ENCODE measurements around the gene KIR3DL1.
"Not testable (repeated sequence)": the region's sequence is repeated elsewhere in the genome, so short reads cannot be mapped to it uniquely, and the experiment has no call there.

KIR3DL1 gene

GRCh38 chr19:54816251-54816650 lies at the start of gene KIR3DL1:
TSS of gene KIR3DL1 (plus strand) at chr19:54816468.
- not testable (repeated sequence) for DNase-seq (ENCODE audit: low read depth); H3K4me3 ChIP-seq (ENCODE audit: low read depth, low read length)

GRCh38 chr19:54769646-54770045 lies 46.6 kb upstream of the KIR3DL1 start, which contains the start of gene KIR2DL1:
TSS of gene KIR2DL1 (plus strand) at chr19:54769793. CDS start at chr19:54769851, 58 bp downstream.
- DNase-seq (ENCODE audit: low read depth); H3K4me3 ChIP-seq (ENCODE audit: low read depth, low read length): not testable (repeated sequence)

- H3K4me3 ChIP-seq (ENCODE audit: low read depth, low read length); DNase-seq (ENCODE audit: low read depth): not testable (repeated sequence)
These were observed 45.8 kb upstream of the KIR3DL1 start for GRCh38 chr19:54770511-54770910.

- H3K4me3 ChIP-seq (ENCODE audit: low read depth, low read length); DNase-seq (ENCODE audit: low read depth): not testable (repeated sequence)
These were observed 45.0 kb upstream of the KIR3DL1 start for GRCh38 chr19:54771018-54771960.

- H3K4me3 ChIP-seq (ENCODE audit: low read depth, low read length); DNase-seq (ENCODE audit: low read depth): not testable (repeated sequence)
These were observed 43.6 kb upstream of the KIR3DL1 start for GRCh38 chr19:54772666-54773065.

GRCh38 chr19:54775095-54775815 lies 41.0 kb upstream of the KIR3DL1 start:
- DNase-seq (ENCODE audit: low read depth); H3K4me3 ChIP-seq (ENCODE audit: low read depth, low read length): not testable (repeated sequence)

GRCh38 chr19:54775830-54776229 lies 40.4 kb upstream of the KIR3DL1 start:
- not testable (repeated sequence) for DNase-seq (ENCODE audit: low read depth); H3K4me3 ChIP-seq (ENCODE audit: low read depth, low read length)

GRCh38 chr19:54777851-54778250 lies 38.4 kb upstream of the KIR3DL1 start:
- not testable (repeated sequence) for DNase-seq (ENCODE audit: low read depth); H3K4me3 ChIP-seq (ENCODE audit: low read depth, low read length)

GRCh38 chr19:54778896-54779295 lies 37.4 kb upstream of the KIR3DL1 start:
- DNase-seq (ENCODE audit: low read depth); H3K4me3 ChIP-seq (ENCODE audit: low read depth, low read length): not testable (repeated sequence)

GRCh38 chr19:54782916-54783315 lies 33.4 kb upstream of the KIR3DL1 start:
- H3K4me3 ChIP-seq (ENCODE audit: low read depth, low read length); DNase-seq (ENCODE audit: low read depth): not testable (repeated sequence)

- H3K4me3 ChIP-seq (ENCODE audit: low read depth, low read length); DNase-seq (ENCODE audit: low read depth): not testable (repeated sequence)
These were observed 30.1 kb upstream of the KIR3DL1 start for GRCh38 chr19:54786091-54786723.

- DNase-seq (ENCODE audit: low read depth) = peak; percentile 68
- not testable (repeated sequence) for H3K4me3 ChIP-seq (ENCODE audit: low read depth, low read length)
These were observed 28.1 kb upstream of the KIR3DL1 start for GRCh38 chr19:54788154-54788553.

- TF ChIP-seq CTCF (IDR thresholded peaks at IDR 0.05; ENCODE audit: low read depth, low read length) = no peak
- no peak for TF ChIP-seq POLR2A (IDR thresholded peaks at IDR 0.05; ENCODE audit: extremely low read depth, insufficient read length)
- TF ChIP-seq MYC (IDR thresholded peaks at IDR 0.05; ENCODE audit: low read depth, low read length) = no peak
- TF ChIP-seq MAX (IDR thresholded peaks at IDR 0.05; ENCODE audit: low read depth, low read length) = no peak
- H3K4me3 ChIP-seq (ENCODE audit: low read depth, low read length) = no peak overlapping the region
- DNase-seq (ENCODE audit: low read depth) = no peak
These were observed 25.6 kb upstream of the KIR3DL1 start for GRCh38 chr19:54790711-54791110.

Measured in NB4 (cell line).